CD4-positive, alpha-beta T cell (primary cell): Measurements from ENCODE around the gene VSTM1. TPM values are rescaled to one million over a fixed set of nuclear protein-coding genes. Genes with fewer than 3 reads are reported as not detected.

Source experiments
- ATAC-seq: fragments of 200-7000 bp; cut with Tn5 transposase; one replicate; pipeline ENCODE4 v1.10.0; 2022; ENCODE audit warnings: mild to moderate bottlenecking; ENCODE audit not compliant: poor library complexity
- CTCF ChIA-PET: fragments of 350-600 bp; sonication (Branson Sonifier 250); formaldehyde crosslinking; loops from one replicate; lab custom pipeline; 2021; ENCODE audit warnings: antibody characterized with exemption, inconsistent platforms; lab: Charles Lee
- POLR2A ChIA-PET: fragments of 350-600 bp; sonication (Branson Sonifier 250); formaldehyde crosslinking; loops from one replicate; lab custom pipeline; 2021; ENCODE audit warnings: antibody characterized with exemption, inconsistent platforms; lab: Charles Lee
- DNase-seq, 14 experiments: peaks; one replicate each; pipeline ENCODE4 v3.0.0-alpha.2; 2013 to 2020; ENCODE audit warnings: mixed read lengths in 2 of 14
- H3K27ac ChIP-seq, 2 donors: one replicate each; pipeline versions ENCODE4 v1.5.1 to v1.7.0; 2013; ENCODE audit warnings: low read length in 2 of 2, low read depth in 1 of 2, mild to moderate bottlenecking in 1 of 2
- H3K27me3 ChIP-seq, 2 experiments: 1 replicate in 1 of 2; 2 replicates in 1 of 2; pipeline versions ENCODE4 v1.6.1 to v1.7.0; 2013; ENCODE audit warnings: low read length in 2 of 2, control low read depth in 1 of 2, mild to moderate bottlenecking in 1 of 2, moderate library complexity in 1 of 2; ENCODE audit not compliant: insufficient read depth in 2 of 2, control insufficient read depth in 1 of 2
- H3K36me3 ChIP-seq: one replicate; pipeline ENCODE4 v1.6.1; 2013; ENCODE audit warnings: low read length, control low read depth; ENCODE audit not compliant: insufficient read depth
- H3K4me1 ChIP-seq: one replicate; pipeline ENCODE4 v1.6.1; 2013; ENCODE audit warnings: low read length, control low read depth; ENCODE audit not compliant: insufficient read depth
- H3K4me3 ChIP-seq: one replicate; pipeline ENCODE4 v1.5.1; 2013; ENCODE audit warnings: mild to moderate bottlenecking, low read length, moderate library complexity
- H3K9me3 ChIP-seq, 2 experiments: 1 replicate in 1 of 2; 2 replicates in 1 of 2; pipeline versions ENCODE4 v1.6.1 to v1.7.0; 2013; ENCODE audit warnings: low read length in 2 of 2, mild to moderate bottlenecking in 2 of 2, control low read depth in 1 of 2, moderate library complexity in 1 of 2; ENCODE audit not compliant: control insufficient read depth in 1 of 2, insufficient read depth in 1 of 2
- H3K27ac Mint-ChIP-seq: one replicate; pipeline ENCODE4 v1.8.0; 2020; ENCODE audit warnings: mixed read lengths
- H3K27me3 Mint-ChIP-seq: one replicate; pipeline ENCODE4 v1.8.0; 2021; ENCODE audit warnings: mixed read lengths
- H3K36me3 Mint-ChIP-seq: one replicate; pipeline ENCODE4 v1.8.0; 2021; ENCODE audit warnings: low read depth, mixed read lengths
- H3K4me1 Mint-ChIP-seq: one replicate; pipeline ENCODE4 v1.8.0; 2021; ENCODE audit warnings: low read depth, mixed read lengths
- H3K4me3 Mint-ChIP-seq: one replicate; pipeline ENCODE4 v1.8.0; 2020; ENCODE audit warnings: mild to moderate bottlenecking, mixed read lengths
- H3K9me3 Mint-ChIP-seq: one replicate; pipeline ENCODE4 v1.8.0; 2020; ENCODE audit warnings: mixed read lengths
- intact Hi-C, 2 experiments: fragments of 100-400 bp; cut with DNase I in 1 of 2; cut with micrococcal nuclease in 1 of 2; formaldehyde crosslinking; loops; one replicate each; pipeline versions ENCODE4 v1.15.1 to v1.9.0; 2023 to 2025; cut with DNase I, micrococcal nuclease
- total RNA-seq, 174 experiments: library from RNA in 2 of 174; stranded (reverse) in 2 of 174; gene quantifications; one replicate each; pipeline ENCODE4 v1.2.3 and lab custom pipeline; 2021 to 2026
- TF ChIP-seq, protein P1 (sequence below): fragments of 200-600 bp; IDR thresholded peaks from one replicate; pipeline ENCODE4 v1.8.0; 2022; ENCODE audit warnings: antibody characterized with exemption, mild to moderate bottlenecking

Gene VSTM1
- total RNA-seq, 2 experiments from 2014 or later: not detected

GRCh38 chr19:54029301-54029700 lies 34.4 kb downstream of the VSTM1 start:
- H3K27ac ChIP-seq: no peak overlapping the region
- POLR2A ChIA-PET: no interaction called here

GRCh38 chr19:54026656-54027055 lies 37.0 kb downstream of the VSTM1 start:
- no peak for ATAC-seq
- Histone ChIP-seq H3K27ac (no peak overlapping the region), H3K27me3 (peaks cover 12 to 22% of the 10 kb centered on the region in 2 experiments), H3K4me3 (no peak overlapping the region), H3K4me1 (peaks cover 8% of the 10 kb centered on the region), H3K36me3 (no peaks in the 10 kb centered on the region), H3K9me3 (peaks cover 0 to 6% of the 10 kb centered on the region in 2 experiments)
- intact Hi-C loops: loop anchor here in 1 of 2 experiments (5.0 kb wide), 1 partner anchor 829 kb away; no protein-coding TSS in a partner anchor
- Mint-ChIP-seq H3K4me1 (no peaks in the 10 kb centered on the region), H3K27me3 (peaks cover 55% of the 10 kb centered on the region), H3K27ac (no peak overlapping the region), H3K36me3 (no peaks in the 10 kb centered on the region), H3K4me3 (no peak overlapping the region), H3K9me3 (no peaks in the 10 kb centered on the region)
- ChIA-PET POLR2A (no interaction called here), CTCF (interaction anchor here (0.6 kb wide), 1 partner anchor 909 kb away, joined by 3 read pairs; no protein-coding TSS in a partner anchor)
- TF ChIP-seq, protein P1, sequence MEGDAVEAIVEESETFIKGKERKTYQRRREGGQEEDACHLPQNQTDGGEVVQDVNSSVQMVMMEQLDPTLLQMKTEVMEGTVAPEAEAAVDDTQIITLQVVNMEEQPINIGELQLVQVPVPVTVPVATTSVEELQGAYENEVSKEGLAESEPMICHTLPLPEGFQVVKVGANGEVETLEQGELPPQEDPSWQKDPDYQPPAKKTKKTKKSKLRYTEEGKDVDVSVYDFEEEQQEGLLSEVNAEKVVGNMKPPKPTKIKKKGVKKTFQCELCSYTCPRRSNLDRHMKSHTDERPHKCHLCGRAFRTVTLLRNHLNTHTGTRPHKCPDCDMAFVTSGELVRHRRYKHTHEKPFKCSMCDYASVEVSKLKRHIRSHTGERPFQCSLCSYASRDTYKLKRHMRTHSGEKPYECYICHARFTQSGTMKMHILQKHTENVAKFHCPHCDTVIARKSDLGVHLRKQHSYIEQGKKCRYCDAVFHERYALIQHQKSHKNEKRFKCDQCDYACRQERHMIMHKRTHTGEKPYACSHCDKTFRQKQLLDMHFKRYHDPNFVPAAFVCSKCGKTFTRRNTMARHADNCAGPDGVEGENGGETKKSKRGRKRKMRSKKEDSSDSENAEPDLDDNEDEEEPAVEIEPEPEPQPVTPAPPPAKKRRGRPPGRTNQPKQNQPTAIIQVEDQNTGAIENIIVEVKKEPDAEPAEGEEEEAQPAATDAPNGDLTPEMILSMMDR: no peak
- DNase-seq: no peak

More at GRCh38 chr19:54029301-54029700, 34.4 kb downstream of the VSTM1 start:
- peaks cover 0 to 4% of the 10 kb centered on the region in 2 experiments for H3K9me3 ChIP-seq
- H3K27ac Mint-ChIP-seq: no peak overlapping the region
- TF ChIP-seq, protein P1: no peak
- no peak overlapping the region for H3K4me3 ChIP-seq
- H3K27me3 ChIP-seq: peaks cover 3 to 6% of the 10 kb centered on the region in 2 experiments
- no peaks in the 10 kb centered on the region for H3K4me1 Mint-ChIP-seq
- H3K9me3 Mint-ChIP-seq: no peaks in the 10 kb centered on the region
- CTCF ChIA-PET: interaction anchor here (0.6 to 1.7 kb wide), 4 partner anchors 8 to 236 kb away, joined by 3 to 19 read pairs (median 4); no protein-coding TSS in a partner anchor
- H3K27me3 Mint-ChIP-seq: peaks cover 38% of the 10 kb centered on the region
- H3K36me3 ChIP-seq: no peaks in the 10 kb centered on the region
- H3K4me3 Mint-ChIP-seq: no peak overlapping the region
- H3K36me3 Mint-ChIP-seq: no peaks in the 10 kb centered on the region
- intact Hi-C loops: loop anchor here in 1 of 2 experiments (5.0 kb wide), 1 partner anchor 832 kb away; no protein-coding TSS in a partner anchor
- ATAC-seq (no peak), DNase-seq (no peak)
- H3K4me1 ChIP-seq: peaks cover 2% of the 10 kb centered on the region

- H3K36me3 ChIP-seq: no peaks in the 10 kb centered on the region
- Mint-ChIP-seq H3K9me3 (no peaks in the 10 kb centered on the region), H3K36me3 (no peaks in the 10 kb centered on the region), H3K27me3 (peaks cover 53% of the 10 kb centered on the region), H3K4me3 (no peak overlapping the region), H3K27ac (no peak overlapping the region), H3K4me1 (no peaks in the 10 kb centered on the region)
- H3K4me1 ChIP-seq: peaks cover 6% of the 10 kb centered on the region
- TF ChIP-seq, protein P1: no peak
- intact Hi-C loops: loop anchor here (1.0 to 5.0 kb wide), 5 partner anchors 117 to 827 kb away; partner anchors contain the start of gene CACNG7 (in 1 of the 2)
- H3K4me3 ChIP-seq: no peak overlapping the region
- POLR2A ChIA-PET: interaction anchor here (0.7 kb wide), 1 partner anchor 553 kb away, joined by 3 read pairs; no protein-coding TSS in a partner anchor
- no peak overlapping the region for H3K27ac ChIP-seq
- peaks cover 0 to 6% of the 10 kb centered on the region in 2 experiments for H3K9me3 ChIP-seq
- CTCF ChIA-PET: interaction anchor here (0.8 to 1.2 kb wide), 4 partner anchors 17 to 232 kb away, joined by 3 to 6 read pairs (median 4); no protein-coding TSS in a partner anchor
- ATAC-seq (no peak), DNase-seq (no peak)
- peaks cover 10 to 22% of the 10 kb centered on the region in 2 experiments for H3K27me3 ChIP-seq
These were observed 39.0 kb downstream of the VSTM1 start for GRCh38 chr19:54024660-54025059.
